ENCODE measurements around the gene PIBF1. TPM values are rescaled to one million over a fixed set of nuclear protein-coding genes. Genes with fewer than 3 reads are reported as not detected.
"Not testable (repeated sequence)": the region's sequence is repeated elsewhere in the genome, so short reads cannot be mapped to it uniquely, and the experiment has no call there.

PIBF1 gene
- total RNA-seq, 1 donor from 2014 or later: 20.3 TPM

DNA sequence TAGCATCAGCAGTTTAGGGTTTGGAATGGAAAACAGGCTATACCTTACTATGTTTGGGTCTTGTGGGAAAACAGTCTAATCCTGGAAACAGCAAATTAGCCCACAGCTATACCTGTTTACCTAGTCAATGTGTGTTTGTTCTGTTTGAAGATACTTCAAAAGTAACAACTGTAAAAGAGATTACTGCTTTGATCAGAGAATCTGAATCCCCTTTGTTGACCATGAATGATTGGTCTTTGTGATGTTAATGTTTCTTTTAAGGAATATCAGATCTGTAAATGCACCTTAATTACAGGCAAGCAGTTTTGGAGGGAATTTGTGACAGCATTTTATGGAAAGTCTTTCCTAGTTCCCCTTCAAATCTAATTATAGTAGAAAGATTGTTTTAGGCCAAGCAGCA lies 256.1 kb downstream of the PIBF1 start:
- H3K9me3 Mint-ChIP-seq (ENCODE audit: unreplicated experiment): no peaks in the 10 kb centered on the region
- no peaks in the 10 kb centered on the region for H3K4me1 Mint-ChIP-seq (ENCODE audit: low read depth, unreplicated experiment)
- no peak overlapping the region for H3K4me3 Mint-ChIP-seq (ENCODE audit: unreplicated experiment)
- no peak for TF ChIP-seq CTCF (IDR thresholded peaks at IDR 0.05; ENCODE audit: partially characterized antibody, unreplicated experiment)
- H3K27ac Mint-ChIP-seq (ENCODE audit: unreplicated experiment): no peak overlapping the region
- DNase-seq: no peak
- no peaks in the 10 kb centered on the region for H3K27me3 Mint-ChIP-seq (ENCODE audit: unreplicated experiment)
- no peaks in the 10 kb centered on the region for H3K36me3 Mint-ChIP-seq (ENCODE audit: unreplicated experiment)

- H3K9me3 Mint-ChIP-seq (ENCODE audit: unreplicated experiment): no peaks in the 10 kb centered on the region
- TF ChIP-seq CTCF (IDR thresholded peaks at IDR 0.05; ENCODE audit: partially characterized antibody, unreplicated experiment): no peak
- no peaks in the 10 kb centered on the region for H3K27me3 Mint-ChIP-seq (ENCODE audit: unreplicated experiment)
- no peaks in the 10 kb centered on the region for H3K4me1 Mint-ChIP-seq (ENCODE audit: low read depth, unreplicated experiment)
- H3K27ac Mint-ChIP-seq (ENCODE audit: unreplicated experiment): no peak overlapping the region
- no peak for DNase-seq
- no peaks in the 10 kb centered on the region for H3K36me3 Mint-ChIP-seq (ENCODE audit: unreplicated experiment)
- no peak overlapping the region for H3K4me3 Mint-ChIP-seq (ENCODE audit: unreplicated experiment)
Observed at GRCh38 chr13:73039201-73040108, 257.5 kb downstream of the PIBF1 start.

- Mint-ChIP-seq H3K27me3 (ENCODE audit: unreplicated experiment) (no peaks in the 10 kb centered on the region), H3K9me3 (ENCODE audit: unreplicated experiment) (no peaks in the 10 kb centered on the region), H3K27ac (ENCODE audit: unreplicated experiment) (no peak overlapping the region), H3K4me3 (ENCODE audit: unreplicated experiment) (no peak overlapping the region), H3K36me3 (ENCODE audit: unreplicated experiment) (no peaks in the 10 kb centered on the region), H3K4me1 (ENCODE audit: low read depth, unreplicated experiment) (no peaks in the 10 kb centered on the region)
- DNase-seq: no peak
- TF ChIP-seq CTCF (IDR thresholded peaks at IDR 0.05; ENCODE audit: partially characterized antibody, unreplicated experiment): no peak
Observed at GRCh38 chr13:73040484-73040883, 258.6 kb downstream of the PIBF1 start.

- TF ChIP-seq CTCF (IDR thresholded peaks at IDR 0.05; ENCODE audit: partially characterized antibody, unreplicated experiment): no peak
- Mint-ChIP-seq H3K9me3 (ENCODE audit: unreplicated experiment) (no peaks in the 10 kb centered on the region), H3K4me1 (ENCODE audit: low read depth, unreplicated experiment) (no peaks in the 10 kb centered on the region), H3K27me3 (ENCODE audit: unreplicated experiment) (no peaks in the 10 kb centered on the region), H3K36me3 (ENCODE audit: unreplicated experiment) (no peaks in the 10 kb centered on the region), H3K4me3 (ENCODE audit: unreplicated experiment) (no peak overlapping the region), H3K27ac (ENCODE audit: unreplicated experiment) (no peak overlapping the region)
- no peak for DNase-seq
Observed at GRCh38 chr13:73040968-73041596, 259.1 kb downstream of the PIBF1 start.

GRCh38 chr13:73045031-73045430 lies 263.1 kb downstream of the PIBF1 start:
- Mint-ChIP-seq H3K9me3 (ENCODE audit: unreplicated experiment) (no peaks in the 10 kb centered on the region), H3K4me3 (ENCODE audit: unreplicated experiment) (no peak overlapping the region), H3K27me3 (ENCODE audit: unreplicated experiment) (no peaks in the 10 kb centered on the region), H3K27ac (ENCODE audit: unreplicated experiment) (no peak overlapping the region), H3K36me3 (ENCODE audit: unreplicated experiment) (no peaks in the 10 kb centered on the region), H3K4me1 (ENCODE audit: low read depth, unreplicated experiment) (no peaks in the 10 kb centered on the region)
- no peak for DNase-seq
- TF ChIP-seq CTCF (IDR thresholded peaks at IDR 0.05; ENCODE audit: partially characterized antibody, unreplicated experiment): no peak

GRCh38 chr13:73048615-73049014 lies 266.7 kb downstream of the PIBF1 start:
- not testable (repeated sequence) for H3K9me3 Mint-ChIP-seq (ENCODE audit: unreplicated experiment)

More at GRCh38 chr13:73048615-73049014, 266.7 kb downstream of the PIBF1 start:
- not testable (repeated sequence) for H3K36me3 Mint-ChIP-seq (ENCODE audit: unreplicated experiment); H3K4me3 Mint-ChIP-seq (ENCODE audit: unreplicated experiment); H3K4me1 Mint-ChIP-seq (ENCODE audit: low read depth, unreplicated experiment); DNase-seq; H3K27ac Mint-ChIP-seq (ENCODE audit: unreplicated experiment); H3K27me3 Mint-ChIP-seq (ENCODE audit: unreplicated experiment)

Data from glutamatergic neuron (in vitro differentiated cells).